Measurements from ENCODE around the gene SH2D6. TPM values are rescaled to one million over a fixed set of nuclear protein-coding genes. Genes with fewer than 3 reads are reported as not detected.

The SH2D6 gene
- total and polyA plus RNA-seq, 9 of the 15 experiments (the other 6 are each of a cell fraction or from before 2014, with no cell fraction given) = 0.07 to 0.76 (median 0.33) TPM; not detected in 2

- in situ Hi-C loops (cut with MboI) (no loop called here), intact Hi-C loops (cut with micrococcal nuclease) (no loop called here)
- no peaks in the 10 kb centered on the region for H3K9me3 ChIP-seq (replicated peaks; ENCODE audit: control insufficient read depth, insufficient read depth, low read depth, low read length)
- no peaks in the 10 kb centered on the region for H4K20me1 ChIP-seq (replicated peaks; ENCODE audit: control insufficient read depth, insufficient read depth, low read length)
- H3K9me1 ChIP-seq (ENCODE audit: control insufficient read depth, insufficient read depth, low read length) = no peaks in the 10 kb centered on the region
- no peaks in the 10 kb centered on the region for H3K79me2 ChIP-seq (ENCODE audit: control insufficient read depth, insufficient read depth, low read length)
- ATAC-seq = no peak
- no peak for DNase-seq (ENCODE audit: extremely low read depth in 1 of 4, low spot score in 3 of 4)
- no TSS peak for BruUV-seq (replicated peaks)
- H3K27ac ChIP-seq (ENCODE audit: extremely low read depth, low read depth, low read length) = no peak overlapping the region
- no peak overlapping the region for H3K4me3 ChIP-seq
- ChIA-PET POLR2A (interaction anchor here (63.9 kb wide), 1 partner anchor 96 kb away, joined by 1576 read pairs; the partner anchor contains the start of gene MAT2A), CTCF (ENCODE audit: low intra/inter-chr PET ratio) (no interaction called here)
- H3K36me3 ChIP-seq (ENCODE audit: control insufficient read depth, insufficient read depth, low read length) = no peaks in the 10 kb centered on the region
- WGBS (ENCODE audit: insufficient coverage, low coverage, missing lambda C conversion rate) = 65% methylated on average over 7 of the region's 7 CpGs
- FAIRE-seq = no peak
- H3K4me1 ChIP-seq (replicated peaks in 1 of 2; ENCODE audit: control insufficient read depth in 2 of 2, insufficient read depth in 2 of 2, low read length in 2 of 2) = peaks cover 13 to 14% of the 10 kb centered on the region in 2 experiments; a peak in 4 of 5 replicates
- H3K9ac ChIP-seq (ENCODE audit: insufficient read depth in 1 of 2, low read depth in 2 of 2, low read length in 2 of 2) = peak overlapping the region in 1 of 2 experiments; percentile 63; a peak in 1 of 4 replicates
- H3K4me2 ChIP-seq (ENCODE audit: insufficient read depth, low read length) = no peak overlapping the region
- H3K27me3 ChIP-seq (ENCODE audit: control insufficient read depth in 2 of 2, insufficient read depth in 2 of 2, low read length in 2 of 2) = no peaks in the 10 kb centered on the region
- TF ChIP-seq ESRRA (IDR thresholded peaks at IDR 0.05; ENCODE audit: borderline replicate concordance, low read depth) = 0 out of 2 replicates have a peak, but pooled peaks have one; percentile 33
- no peak for TF ChIP-seq NR2C2 (CRISPR knock-in tag; IDR thresholded peaks at IDR 0.05)
- TF ChIP-seq NR2C2 (tag; IDR thresholded peaks at IDR 0.05) = no peak
- TF ChIP-seq ZNF436 (CRISPR knock-in tag; IDR thresholded peaks at IDR 0.05) = no peak
- no peak for TF ChIP-seq SP1 (CRISPR knock-in tag; IDR thresholded peaks at IDR 0.05)
- 0 out of 2 replicates have a peak overlapping the region, but pooled peaks have one; percentile 7 for H2AFZ ChIP-seq (ENCODE audit: low read depth, low read length)
These were observed 30.7 kb downstream of the SH2D6 start for GRCh38 chr2:85449214-85449588.

DNA sequence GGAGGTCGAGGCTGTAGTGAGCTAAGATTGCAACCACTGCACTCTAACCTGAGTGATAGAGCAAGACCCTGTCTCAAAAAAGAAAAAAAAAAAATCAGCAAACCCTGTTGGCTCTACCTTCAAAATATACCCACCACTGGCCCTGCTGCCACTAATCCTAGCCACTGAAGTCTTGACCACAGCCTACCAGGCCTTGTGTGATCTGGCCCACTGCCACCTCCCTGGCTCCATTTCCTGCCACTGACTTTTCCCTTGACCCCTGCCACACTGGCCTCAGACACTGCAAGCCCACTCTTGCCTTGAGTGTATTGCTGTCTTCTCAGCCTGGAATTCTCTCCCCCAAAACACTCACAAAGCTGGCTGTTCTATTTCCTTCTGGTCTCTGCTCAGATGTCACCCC lies 33.7 kb downstream of the SH2D6 start:
- Histone ChIP-seq H3K27ac (ENCODE audit: extremely low read depth, low read depth, low read length) (no peak overlapping the region), H3K4me3 (no peak overlapping the region), H3K9me3 (replicated peaks; ENCODE audit: control insufficient read depth, insufficient read depth, low read depth, low read length) (no peaks in the 10 kb centered on the region; the same call in 1 of the 2 replicates), H3K27me3 (ENCODE audit: control insufficient read depth in 2 of 2, insufficient read depth in 2 of 2, low read length in 2 of 2) (no peaks in the 10 kb centered on the region), H3K9me1 (ENCODE audit: control insufficient read depth, insufficient read depth, low read length) (no peaks in the 10 kb centered on the region), H3K9ac (ENCODE audit: insufficient read depth in 1 of 2, low read depth in 2 of 2, low read length in 2 of 2) (peak overlapping the region in 1 of 2 experiments; percentile 6; a peak in 1 of 4 replicates), H3K4me1 (replicated peaks in 1 of 2; ENCODE audit: control insufficient read depth in 2 of 2, insufficient read depth in 2 of 2, low read length in 2 of 2) (peaks cover 3 to 4% of the 10 kb centered on the region in 2 experiments; a peak in 2 of 5 replicates), H2AFZ (ENCODE audit: low read depth, low read length) (no peak overlapping the region), H3K36me3 (ENCODE audit: control insufficient read depth, insufficient read depth, low read length) (no peaks in the 10 kb centered on the region), H3K4me2 (ENCODE audit: insufficient read depth, low read length) (no peak overlapping the region), H4K20me1 (replicated peaks; ENCODE audit: control insufficient read depth, insufficient read depth, low read length) (no peaks in the 10 kb centered on the region), H3K79me2 (ENCODE audit: control insufficient read depth, insufficient read depth, low read length) (no peaks in the 10 kb centered on the region)
- FAIRE-seq (no peak), ATAC-seq (no peak), DNase-seq (ENCODE audit: extremely low read depth in 1 of 4, low spot score in 3 of 4) (no peak)
- no TSS peak for BruUV-seq (replicated peaks)
- intact Hi-C loops (cut with micrococcal nuclease) (no loop called here), in situ Hi-C loops (cut with MboI) (no loop called here)
- WGBS (ENCODE audit: insufficient coverage, low coverage, missing lambda C conversion rate) = 25% methylated on average over 1 of the region's 1 CpG
- TF ChIP-seq, protein P1, sequence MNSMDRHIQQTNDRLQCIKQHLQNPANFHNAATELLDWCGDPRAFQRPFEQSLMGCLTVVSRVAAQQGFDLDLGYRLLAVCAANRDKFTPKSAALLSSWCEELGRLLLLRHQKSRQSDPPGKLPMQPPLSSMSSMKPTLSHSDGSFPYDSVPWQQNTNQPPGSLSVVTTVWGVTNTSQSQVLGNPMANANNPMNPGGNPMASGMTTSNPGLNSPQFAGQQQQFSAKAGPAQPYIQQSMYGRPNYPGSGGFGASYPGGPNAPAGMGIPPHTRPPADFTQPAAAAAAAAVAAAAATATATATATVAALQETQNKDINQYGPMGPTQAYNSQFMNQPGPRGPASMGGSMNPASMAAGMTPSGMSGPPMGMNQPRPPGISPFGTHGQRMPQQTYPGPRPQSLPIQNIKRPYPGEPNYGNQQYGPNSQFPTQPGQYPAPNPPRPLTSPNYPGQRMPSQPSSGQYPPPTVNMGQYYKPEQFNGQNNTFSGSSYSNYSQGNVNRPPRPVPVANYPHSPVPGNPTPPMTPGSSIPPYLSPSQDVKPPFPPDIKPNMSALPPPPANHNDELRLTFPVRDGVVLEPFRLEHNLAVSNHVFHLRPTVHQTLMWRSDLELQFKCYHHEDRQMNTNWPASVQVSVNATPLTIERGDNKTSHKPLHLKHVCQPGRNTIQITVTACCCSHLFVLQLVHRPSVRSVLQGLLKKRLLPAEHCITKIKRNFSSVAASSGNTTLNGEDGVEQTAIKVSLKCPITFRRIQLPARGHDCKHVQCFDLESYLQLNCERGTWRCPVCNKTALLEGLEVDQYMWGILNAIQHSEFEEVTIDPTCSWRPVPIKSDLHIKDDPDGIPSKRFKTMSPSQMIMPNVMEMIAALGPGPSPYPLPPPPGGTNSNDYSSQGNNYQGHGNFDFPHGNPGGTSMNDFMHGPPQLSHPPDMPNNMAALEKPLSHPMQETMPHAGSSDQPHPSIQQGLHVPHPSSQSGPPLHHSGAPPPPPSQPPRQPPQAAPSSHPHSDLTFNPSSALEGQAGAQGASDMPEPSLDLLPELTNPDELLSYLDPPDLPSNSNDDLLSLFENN (IDR thresholded peaks at IDR 0.05; ENCODE audit: low read depth in 2 of 2, low read length in 2 of 2) = no peak
- TF ChIP-seq FOXK1 (CRISPR knock-in tag; IDR thresholded peaks at IDR 0.05; ENCODE audit: borderline replicate concordance) (no peak), NFIC (IDR thresholded peaks at IDR 0.05) (0 out of 2 replicates have a peak, but pooled peaks have one; percentile 15), ZFPM2 (CRISPR knock-in tag; IDR thresholded peaks at IDR 0.05) (no peak)
- TF ChIP-seq, protein P2, sequence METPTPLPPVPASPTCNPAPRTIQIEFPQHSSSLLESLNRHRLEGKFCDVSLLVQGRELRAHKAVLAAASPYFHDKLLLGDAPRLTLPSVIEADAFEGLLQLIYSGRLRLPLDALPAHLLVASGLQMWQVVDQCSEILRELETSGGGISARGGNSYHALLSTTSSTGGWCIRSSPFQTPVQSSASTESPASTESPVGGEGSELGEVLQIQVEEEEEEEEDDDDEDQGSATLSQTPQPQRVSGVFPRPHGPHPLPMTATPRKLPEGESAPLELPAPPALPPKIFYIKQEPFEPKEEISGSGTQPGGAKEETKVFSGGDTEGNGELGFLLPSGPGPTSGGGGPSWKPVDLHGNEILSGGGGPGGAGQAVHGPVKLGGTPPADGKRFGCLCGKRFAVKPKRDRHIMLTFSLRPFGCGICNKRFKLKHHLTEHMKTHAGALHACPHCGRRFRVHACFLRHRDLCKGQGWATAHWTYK (CRISPR knock-in tag; IDR thresholded peaks at IDR 0.05) = 0 out of 2 replicates have a peak, but pooled peaks have one; percentile 54
- ChIA-PET POLR2A (interaction anchor here (0.7 to 1.1 kb wide), 2 partner anchors 16 to 90 kb away, joined by 3 read pairs; no protein-coding TSS in a partner anchor), CTCF (ENCODE audit: low intra/inter-chr PET ratio) (no interaction called here)

Data from K562 (cell line).